ENCODE measurements around the gene STARD10.

The STARD10 gene

DNA sequence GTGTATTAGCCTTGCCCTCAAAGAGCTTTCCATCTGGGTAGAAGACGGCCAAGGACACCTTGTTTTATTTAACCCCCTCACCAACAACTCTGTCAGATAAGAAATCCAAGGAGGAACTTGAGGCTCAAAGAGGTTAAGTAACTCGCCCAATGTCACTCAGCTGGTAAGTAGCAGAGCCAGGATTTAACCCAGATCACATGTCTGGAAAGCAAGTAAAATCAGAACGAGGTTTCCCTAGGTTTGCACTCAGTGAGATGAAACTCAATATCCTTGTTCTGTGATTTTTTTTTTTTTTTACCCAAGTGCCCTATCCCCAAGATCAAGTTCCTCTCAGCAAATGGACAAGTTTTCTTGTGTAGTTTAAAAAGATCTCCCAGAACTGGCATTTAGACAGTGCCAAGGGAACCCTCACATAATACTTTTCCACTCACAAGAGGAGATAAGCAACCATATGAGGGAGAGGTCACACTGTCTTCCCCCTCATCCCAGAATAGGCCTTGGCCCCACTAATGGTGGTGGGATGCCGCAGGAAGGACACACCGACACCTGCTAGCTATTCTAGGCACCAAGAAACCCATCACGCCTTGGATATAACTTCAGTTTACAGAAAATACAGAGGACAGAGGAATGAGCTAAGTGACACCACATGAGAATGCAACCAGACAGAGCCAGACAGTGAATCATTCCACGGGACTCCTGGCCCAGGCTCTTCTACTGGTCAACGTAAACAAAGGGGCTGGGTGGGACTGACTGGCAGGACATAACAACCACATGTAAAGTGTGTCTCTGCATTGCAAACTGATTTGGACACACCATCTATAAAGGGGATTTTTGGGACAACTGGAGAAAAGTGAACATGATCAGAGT is 33.1 kb downstream of the STARD10 start:
- TF ChIP-seq FOXP2 (optimal IDR thresholded peaks at IDR 0.05; ENCODE audit: borderline replicate concordance, extremely low read depth, extremely low read length, insufficient read depth) (no peak), SIN3A (IDR thresholded peaks at IDR 0.05; ENCODE audit: borderline replicate concordance, insufficient read depth, low read length) (no peak), TAF1 (IDR thresholded peaks at IDR 0.05; ENCODE audit: borderline replicate concordance, insufficient read depth, low read length) (no peak), POLR2AphosphoS5 (IDR thresholded peaks at IDR 0.05; ENCODE audit: low read depth, low read length) (no peak)
- TF ChIP-seq, protein P1, sequence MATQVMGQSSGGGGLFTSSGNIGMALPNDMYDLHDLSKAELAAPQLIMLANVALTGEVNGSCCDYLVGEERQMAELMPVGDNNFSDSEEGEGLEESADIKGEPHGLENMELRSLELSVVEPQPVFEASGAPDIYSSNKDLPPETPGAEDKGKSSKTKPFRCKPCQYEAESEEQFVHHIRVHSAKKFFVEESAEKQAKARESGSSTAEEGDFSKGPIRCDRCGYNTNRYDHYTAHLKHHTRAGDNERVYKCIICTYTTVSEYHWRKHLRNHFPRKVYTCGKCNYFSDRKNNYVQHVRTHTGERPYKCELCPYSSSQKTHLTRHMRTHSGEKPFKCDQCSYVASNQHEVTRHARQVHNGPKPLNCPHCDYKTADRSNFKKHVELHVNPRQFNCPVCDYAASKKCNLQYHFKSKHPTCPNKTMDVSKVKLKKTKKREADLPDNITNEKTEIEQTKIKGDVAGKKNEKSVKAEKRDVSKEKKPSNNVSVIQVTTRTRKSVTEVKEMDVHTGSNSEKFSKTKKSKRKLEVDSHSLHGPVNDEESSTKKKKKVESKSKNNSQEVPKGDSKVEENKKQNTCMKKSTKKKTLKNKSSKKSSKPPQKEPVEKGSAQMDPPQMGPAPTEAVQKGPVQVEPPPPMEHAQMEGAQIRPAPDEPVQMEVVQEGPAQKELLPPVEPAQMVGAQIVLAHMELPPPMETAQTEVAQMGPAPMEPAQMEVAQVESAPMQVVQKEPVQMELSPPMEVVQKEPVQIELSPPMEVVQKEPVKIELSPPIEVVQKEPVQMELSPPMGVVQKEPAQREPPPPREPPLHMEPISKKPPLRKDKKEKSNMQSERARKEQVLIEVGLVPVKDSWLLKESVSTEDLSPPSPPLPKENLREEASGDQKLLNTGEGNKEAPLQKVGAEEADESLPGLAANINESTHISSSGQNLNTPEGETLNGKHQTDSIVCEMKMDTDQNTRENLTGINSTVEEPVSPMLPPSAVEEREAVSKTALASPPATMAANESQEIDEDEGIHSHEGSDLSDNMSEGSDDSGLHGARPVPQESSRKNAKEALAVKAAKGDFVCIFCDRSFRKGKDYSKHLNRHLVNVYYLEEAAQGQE (IDR thresholded peaks at IDR 0.05; ENCODE audit: insufficient read depth in 1 of 2, low read depth in 2 of 2, low read length in 2 of 2): no peak

DNA sequence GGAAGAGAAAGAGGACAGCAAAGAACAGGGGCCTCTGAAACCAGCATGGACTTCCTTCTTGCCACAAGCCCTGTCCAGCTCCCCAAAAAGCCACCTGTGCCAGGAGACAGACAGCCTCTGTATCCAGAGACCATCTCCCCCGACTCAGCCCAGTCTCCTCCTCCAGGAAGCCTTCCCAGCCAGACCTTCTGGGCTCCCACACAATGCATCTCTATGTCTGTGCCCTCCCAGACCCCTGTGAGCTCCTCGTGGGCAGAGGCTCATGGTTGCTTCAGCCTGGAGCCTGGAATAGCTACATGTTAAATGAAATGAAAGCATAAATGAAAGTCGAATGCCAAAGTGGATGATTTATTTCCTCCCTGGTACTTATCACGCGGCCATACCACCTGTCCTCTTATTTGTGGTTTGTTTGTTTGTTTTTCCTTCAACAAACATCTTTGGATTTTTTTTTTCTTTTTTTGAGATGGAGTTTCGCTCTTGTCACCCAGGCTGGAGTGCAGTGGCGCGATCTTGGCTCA is 34.3 kb downstream of the STARD10 start:
- TF ChIP-seq, protein P1 (IDR thresholded peaks at IDR 0.05; ENCODE audit: insufficient read depth in 1 of 2, low read depth in 2 of 2, low read length in 2 of 2): no peak
- TF ChIP-seq POLR2AphosphoS5 (IDR thresholded peaks at IDR 0.05; ENCODE audit: low read depth, low read length) (no peak), FOXP2 (optimal IDR thresholded peaks at IDR 0.05; ENCODE audit: borderline replicate concordance, extremely low read depth, extremely low read length, insufficient read depth) (no peak), SIN3A (IDR thresholded peaks at IDR 0.05; ENCODE audit: borderline replicate concordance, insufficient read depth, low read length) (no peak), TAF1 (IDR thresholded peaks at IDR 0.05; ENCODE audit: borderline replicate concordance, insufficient read depth, low read length) (no peak)

DNA sequence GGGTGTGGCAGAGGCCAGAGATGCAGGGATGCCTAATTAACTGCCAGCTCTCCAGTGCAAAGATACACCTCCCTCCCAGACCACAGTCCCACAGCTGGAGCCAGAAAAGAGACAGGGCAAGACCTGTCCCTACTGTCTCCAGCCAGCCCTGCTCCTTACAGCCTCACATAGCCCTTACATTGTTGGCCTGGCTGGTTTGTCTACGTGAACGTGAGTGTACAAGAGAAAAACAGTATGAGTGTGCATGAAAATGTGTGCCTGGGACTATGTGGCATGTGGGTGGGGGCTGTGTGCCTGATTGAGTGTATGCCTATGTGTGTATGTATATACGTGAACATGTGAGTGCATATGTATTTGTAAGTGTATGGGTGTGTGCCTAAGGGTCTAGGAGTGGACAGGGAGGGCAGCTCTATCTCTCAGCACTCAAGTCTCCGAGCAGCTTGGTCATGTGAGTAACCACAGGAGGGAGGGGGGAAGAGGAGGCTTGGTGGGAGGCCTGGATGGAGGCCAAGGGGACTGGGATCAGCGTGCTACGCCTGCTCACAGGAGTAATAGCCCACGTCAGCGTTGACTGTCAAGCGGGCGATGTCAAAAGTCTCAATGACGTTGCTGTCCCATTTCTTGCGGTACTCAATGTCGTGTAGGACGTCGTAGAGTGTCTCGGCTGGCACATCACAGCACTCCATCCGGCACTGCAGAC is 35.0 kb downstream of the STARD10 start:
- TF ChIP-seq FOXP2 (optimal IDR thresholded peaks at IDR 0.05; ENCODE audit: borderline replicate concordance, extremely low read depth, extremely low read length, insufficient read depth): peak; percentile 52
- TF ChIP-seq POLR2AphosphoS5 (IDR thresholded peaks at IDR 0.05; ENCODE audit: low read depth, low read length): no peak

DNA sequence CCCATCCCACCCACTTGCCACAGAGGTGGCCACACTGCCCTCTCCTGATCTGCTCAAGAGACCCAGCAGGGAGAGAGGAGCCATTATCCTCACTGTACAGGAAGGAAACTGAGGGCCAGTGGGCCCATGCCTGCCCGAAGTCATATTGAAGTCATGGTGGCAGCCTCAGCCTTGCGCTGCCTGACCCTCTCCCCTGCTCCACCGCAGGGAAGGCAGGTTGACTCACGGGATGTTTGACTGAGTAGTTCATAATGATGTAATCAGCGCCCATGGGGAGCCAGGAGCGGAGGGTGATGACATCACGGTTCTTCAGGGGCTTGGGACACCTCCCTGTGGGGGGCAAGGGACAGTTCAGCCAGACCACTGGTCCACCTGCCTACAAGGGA is 35.5 kb downstream of the STARD10 start:
- TF ChIP-seq, protein P1 (IDR thresholded peaks at IDR 0.05; ENCODE audit: insufficient read depth in 1 of 2, low read depth in 2 of 2, low read length in 2 of 2): no peak
- TF ChIP-seq SIN3A (IDR thresholded peaks at IDR 0.05; ENCODE audit: borderline replicate concordance, insufficient read depth, low read length): no peak
- TF ChIP-seq TAF1 (IDR thresholded peaks at IDR 0.05; ENCODE audit: borderline replicate concordance, insufficient read depth, low read length): no peak
- no peak for TF ChIP-seq FOXP2 (optimal IDR thresholded peaks at IDR 0.05; ENCODE audit: borderline replicate concordance, extremely low read depth, extremely low read length, insufficient read depth)
- TF ChIP-seq POLR2AphosphoS5 (IDR thresholded peaks at IDR 0.05; ENCODE audit: low read depth, low read length): no peak

DNA sequence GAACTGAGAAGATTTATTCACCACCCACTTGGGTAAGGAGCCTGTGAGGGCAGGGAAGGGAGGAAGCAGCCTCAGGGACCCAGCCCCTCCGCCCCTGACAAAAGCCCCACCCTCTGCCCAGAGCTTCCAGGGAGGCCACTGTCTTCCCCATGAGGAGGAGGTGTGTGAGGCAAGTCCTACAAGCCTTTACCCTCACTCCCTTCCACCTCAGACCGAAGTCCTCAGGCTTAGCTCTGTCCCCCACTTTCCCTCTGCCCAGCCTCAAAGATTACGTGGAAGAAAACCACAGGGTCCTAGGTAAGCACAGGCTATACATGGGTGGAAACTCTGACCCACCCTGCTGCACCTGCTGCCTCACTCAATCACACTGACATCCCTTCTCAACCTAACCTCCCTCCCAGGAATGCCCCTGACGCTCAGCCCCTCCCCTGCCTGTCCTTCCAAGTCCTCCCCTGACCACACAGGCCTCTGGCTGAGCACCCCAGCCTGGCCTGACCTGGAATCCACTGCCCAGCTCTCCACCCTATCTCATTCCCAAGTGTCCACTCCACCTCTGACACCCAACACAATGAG is 38.0 kb downstream of the STARD10 start:
- TF ChIP-seq SIN3A (IDR thresholded peaks at IDR 0.05; ENCODE audit: borderline replicate concordance, insufficient read depth, low read length): no peak
- TF ChIP-seq, protein P1 (IDR thresholded peaks at IDR 0.05; ENCODE audit: insufficient read depth in 1 of 2, low read depth in 2 of 2, low read length in 2 of 2): no peak
- no peak for TF ChIP-seq TAF1 (IDR thresholded peaks at IDR 0.05; ENCODE audit: borderline replicate concordance, insufficient read depth, low read length)
- no peak for TF ChIP-seq FOXP2 (optimal IDR thresholded peaks at IDR 0.05; ENCODE audit: borderline replicate concordance, extremely low read depth, extremely low read length, insufficient read depth)
- TF ChIP-seq POLR2AphosphoS5 (IDR thresholded peaks at IDR 0.05; ENCODE audit: low read depth, low read length): no peak

Data from PFSK-1 (cell line).